ENCODE results near the gene CCDC178. TPM values are rescaled to one million over a fixed set of nuclear protein-coding genes. Genes with fewer than 3 reads are reported as not detected.

Gene CCDC178
- total RNA-seq, 4 donors from 2014 or later: 0.78 to 8.7 (median 2.2) TPM

- Histone ChIP-seq H3K27me3 (no peaks in the 10 kb centered on the region), H3K36me3 (no peaks in the 10 kb centered on the region), H3K4me3 (peak overlapping the region in 1 of 4 donors; percentile 14), H3K27ac (no peak overlapping the region), H3K4me1 (peaks cover 0 to 3% (median 0%) of the 10 kb centered on the region in 4 donors), H3K9me3 (no peaks in the 10 kb centered on the region)
- WGBS, 2 donors: 5 to 13% methylated on average over 8 of the region's 8 CpGs
- peak in 1 of 2 donors; percentile 13 for DNase-seq (ENCODE audit: low spot score in 2 of 2)
- TF ChIP-seq CTCF (IDR thresholded peaks at IDR 0.05): peak in 4 of 5 experiments; percentile 26 to 53 (median 34)
- no peak for TF ChIP-seq POLR2A (IDR thresholded peaks at IDR 0.05)
Observed at GRCh38 chr18:33201509-33201926, 239.0 kb downstream of the CCDC178 start.

- Histone ChIP-seq H3K27ac (no peak overlapping the region), H3K36me3 (no peaks in the 10 kb centered on the region), H3K4me1 (no peaks in the 10 kb centered on the region), H3K4me3 (no peak overlapping the region), H3K27me3 (no peaks in the 10 kb centered on the region), H3K9me3 (no peaks in the 10 kb centered on the region)
- TF ChIP-seq CTCF (IDR thresholded peaks at IDR 0.05): no peak
- no peak for TF ChIP-seq EP300 (IDR thresholded peaks at IDR 0.05)
- no peak for TF ChIP-seq POLR2A (IDR thresholded peaks at IDR 0.05)
- DNase-seq (ENCODE audit: low spot score in 2 of 2): no peak
- 41 to 58% methylated on average over 2 of the region's 2 CpGs for WGBS, 2 donors
Observed at GRCh38 chr18:33195795-33196194, 244.7 kb downstream of the CCDC178 start.

GRCh38 chr18:33194793-33195192 lies 245.7 kb downstream of the CCDC178 start:
- H3K4me3 ChIP-seq: no peak overlapping the region
- TF ChIP-seq CTCF (IDR thresholded peaks at IDR 0.05): no peak

GRCh38 chr18:33184958-33185357 lies 255.6 kb downstream of the CCDC178 start:
- H3K27me3 ChIP-seq: no peaks in the 10 kb centered on the region
- WGBS, 2 donors: 72 to 74% methylated on average over 3 of the region's 3 CpGs
- H3K4me1 ChIP-seq: no peaks in the 10 kb centered on the region
- H3K4me3 ChIP-seq: no peak overlapping the region
- TF ChIP-seq CTCF (IDR thresholded peaks at IDR 0.05) (no peak), POLR2A (IDR thresholded peaks at IDR 0.05) (no peak), EP300 (IDR thresholded peaks at IDR 0.05) (no peak)
- no peaks in the 10 kb centered on the region for H3K36me3 ChIP-seq
- no peaks in the 10 kb centered on the region for H3K9me3 ChIP-seq
- H3K27ac ChIP-seq: no peak overlapping the region
- DNase-seq (ENCODE audit: low spot score in 2 of 2): no peak

More at GRCh38 chr18:33194793-33195192, 245.7 kb downstream of the CCDC178 start:
- no peaks in the 10 kb centered on the region for H3K4me1 ChIP-seq
- H3K36me3 ChIP-seq: no peaks in the 10 kb centered on the region
- H3K9me3 ChIP-seq: no peaks in the 10 kb centered on the region
- H3K27me3 ChIP-seq: no peaks in the 10 kb centered on the region
- H3K27ac ChIP-seq: no peak overlapping the region
- DNase-seq (ENCODE audit: low spot score in 2 of 2): no peak

- H3K36me3 ChIP-seq: no peaks in the 10 kb centered on the region
- no peak overlapping the region for H3K4me3 ChIP-seq
- WGBS, 2 donors: 38 to 46% methylated on average over 3 of the region's 3 CpGs
- H3K9me3 ChIP-seq: no peaks in the 10 kb centered on the region
- no peaks in the 10 kb centered on the region for H3K27me3 ChIP-seq
- TF ChIP-seq EP300 (IDR thresholded peaks at IDR 0.05) (no peak), POLR2A (IDR thresholded peaks at IDR 0.05) (no peak), CTCF (IDR thresholded peaks at IDR 0.05) (no peak)
- DNase-seq (ENCODE audit: low spot score in 2 of 2): no peak
- H3K27ac ChIP-seq: no peak overlapping the region
- H3K4me1 ChIP-seq: no peaks in the 10 kb centered on the region
Observed at GRCh38 chr18:33184175-33184574, 256.3 kb downstream of the CCDC178 start.
